ENCODE results near the gene SEMA3C.
A peak's percentile ranks its signal among the peaks of the same experiment; 100 is the strongest.

Gene SEMA3C

GRCh38 chr7:80847027-80847426, 71.8 kb downstream of the SEMA3C start:
- DNase-seq, result no peak

GRCh38 chr7:80844916-80845315, 73.9 kb downstream of the SEMA3C start:
- no peak for DNase-seq

GRCh38 chr7:80843018-80843677, 75.7 kb downstream of the SEMA3C start:
- no peak for DNase-seq

- DNase-seq, result no peak
These were observed 76.6 kb downstream of the SEMA3C start for GRCh38 chr7:80842022-80842790.

- no peak for DNase-seq
These were observed 77.4 kb downstream of the SEMA3C start for GRCh38 chr7:80841423-80841955.

GRCh38 chr7:80840681-80841080, 78.2 kb downstream of the SEMA3C start:
- no peak for DNase-seq

- DNase-seq, result no peak
These were observed 79.0 kb downstream of the SEMA3C start for GRCh38 chr7:80839855-80840254.

- no peak for DNase-seq
These were observed 80.2 kb downstream of the SEMA3C start for GRCh38 chr7:80838643-80839042.

GRCh38 chr7:80837345-80837744, 81.5 kb downstream of the SEMA3C start:
- no peak for DNase-seq

GRCh38 chr7:80835251-80835650, 83.6 kb downstream of the SEMA3C start:
- no peak for DNase-seq

GRCh38 chr7:80833289-80834268, 85.3 kb downstream of the SEMA3C start:
- peak; percentile 33 for DNase-seq

GRCh38 chr7:80832006-80832405, 86.8 kb downstream of the SEMA3C start:
- DNase-seq, result no peak

- no peak for DNase-seq
These were observed 88.1 kb downstream of the SEMA3C start for GRCh38 chr7:80830584-80831285.

- DNase-seq, result no peak
These were observed 88.8 kb downstream of the SEMA3C start for GRCh38 chr7:80830010-80830409.

GRCh38 chr7:80829527-80829926, 89.3 kb downstream of the SEMA3C start:
- DNase-seq, result no peak

GRCh38 chr7:80827239-80827633, 91.6 kb downstream of the SEMA3C start:
- DNase-seq, result no peak

- DNase-seq, result no peak
These were observed 92.2 kb downstream of the SEMA3C start for GRCh38 chr7:80826520-80827238.

GRCh38 chr7:80825499-80825898, 93.4 kb downstream of the SEMA3C start:
- no peak for DNase-seq

GRCh38 chr7:80824253-80824652, 94.6 kb downstream of the SEMA3C start:
- no peak for DNase-seq

- DNase-seq, result no peak
These were observed 95.8 kb downstream of the SEMA3C start for GRCh38 chr7:80823057-80823456.

- no peak for DNase-seq
These were observed 97.0 kb downstream of the SEMA3C start for GRCh38 chr7:80821771-80822319.

Data from NCI-H2227 treated with DMSO at 0.1 percent for 48 hours (cell line).